B cell (primary cell): ENCODE results near the gene CHD9NB. TPM values are rescaled to one million over a fixed set of nuclear protein-coding genes. Genes with fewer than 3 reads are reported as not detected.

Experiments used
- ATAC-seq: fragments of 200-7000 bp; cut with Tn5 transposase; one replicate; pipeline ENCODE4 v1.10.0; 2021; ENCODE audit warnings: low read depth, mild to moderate bottlenecking, moderate number of reproducible peaks, moderate library complexity
- CTCF ChIA-PET: fragments of 350-600 bp; sonication (Branson Sonifier 250); formaldehyde crosslinking; loops from one replicate; lab custom pipeline; 2021; ENCODE audit warnings: antibody characterized with exemption, inconsistent platforms; lab: Charles Lee
- POLR2A ChIA-PET: fragments of 350-600 bp; sonication (Branson Sonifier 250); formaldehyde crosslinking; loops from one replicate; lab custom pipeline; 2021; ENCODE audit warnings: antibody characterized with exemption; lab: Charles Lee
- DNase-seq: peaks from one replicate; pipeline ENCODE4 v3.0.0; 2013
- H2AFZ ChIP-seq: 2 replicates; pipeline ENCODE4 v1.6.1; 2012; ENCODE audit warnings: mild to moderate bottlenecking, low read depth, low read length; ENCODE audit not compliant: insufficient read depth, poor library complexity, severe bottlenecking
- H3K27ac ChIP-seq, 2 donors: 1 replicate in 1 of 2; 2 replicates in 1 of 2; pipeline ENCODE4 v1.5.1; 2012 to 2013; ENCODE audit warnings: low read length in 2 of 2, mild to moderate bottlenecking in 2 of 2, moderate library complexity in 1 of 2
- H3K27me3 ChIP-seq, 4 experiments: fragments of 200-600 bp in 1 of 4; sonication (generic) in 1 of 4; replicated peaks in 1 of 4; 1 replicate in 2 of 4; 2 replicates in 2 of 4; pipeline versions ENCODE4 v1.6.1 to v1.7.0; 2013 to 2016; ENCODE audit warnings: low read length in 3 of 4, mild to moderate bottlenecking in 2 of 4, mixed read lengths in 1 of 4, moderate library complexity in 1 of 4; ENCODE audit not compliant: insufficient read depth in 4 of 4, control insufficient read depth in 3 of 4; ENCODE audit errors: control extremely low read depth in 1 of 4
- H3K36me3 ChIP-seq, 2 experiments: replicated peaks in 1 of 2; 1 replicate in 1 of 2; 2 replicates in 1 of 2; pipeline versions ENCODE4 v1.6.1 to v1.7.1; 2013; ENCODE audit warnings: low read length in 1 of 2; ENCODE audit not compliant: insufficient read depth in 2 of 2, control insufficient read depth in 1 of 2; ENCODE audit errors: control extremely low read depth in 1 of 2, extremely low read depth in 1 of 2
- H3K4me1 ChIP-seq, 2 donors: fragments of 200-600 bp in 1 of 2; sonication (generic) in 1 of 2; 1 replicate in 1 of 2; 2 replicates in 1 of 2; pipeline versions ENCODE4 v1.5.1 to v1.6.1; 2013 to 2017; ENCODE audit warnings: low read length in 2 of 2; ENCODE audit not compliant: control insufficient read depth in 2 of 2, insufficient read depth in 2 of 2
- H3K4me2 ChIP-seq: replicated peaks from 2 replicates; pipeline ENCODE3; 2012; ENCODE audit warnings: mild to moderate bottlenecking, low read depth, low read length; ENCODE audit not compliant: poor library complexity, severe bottlenecking
- H3K4me3 ChIP-seq, 5 experiments: fragments of 200-600 bp in 1 of 5; sonication (generic) in 1 of 5; 1 replicate in 3 of 5; 2 replicates in 2 of 5; pipeline versions ENCODE4 v1.5.1 to v1.7.0; 2011 to 2016; ENCODE audit warnings: low read length in 4 of 5, mild to moderate bottlenecking in 4 of 5, low read depth in 2 of 5, control low read depth in 1 of 5, moderate library complexity in 1 of 5; ENCODE audit not compliant: insufficient read depth in 1 of 5; ENCODE audit errors: control extremely low read depth in 1 of 5, extremely low read depth in 1 of 5
- H3K79me2 ChIP-seq: fragments of 200-600 bp; sonication (generic); one replicate; pipeline ENCODE4 v1.6.0; 2016; ENCODE audit warnings: low read length; ENCODE audit not compliant: control insufficient read depth, insufficient read depth
- H3K9ac ChIP-seq: fragments of 200-600 bp; sonication (generic); 2 replicates; pipeline ENCODE4 v1.6.1; 2017; ENCODE audit warnings: mild to moderate bottlenecking, low read length, moderate library complexity
- H3K9me3 ChIP-seq, 3 donors: one replicate each; pipeline versions ENCODE4 v1.6.1 to v1.7.1; 2013; ENCODE audit warnings: low read length in 2 of 3; ENCODE audit not compliant: control insufficient read depth in 2 of 3, insufficient read depth in 1 of 3; ENCODE audit errors: control extremely low read depth in 1 of 3
- H4K20me1 ChIP-seq: 2 replicates; pipeline ENCODE4 v1.6.0; 2012; ENCODE audit warnings: mild to moderate bottlenecking, low read length; ENCODE audit not compliant: insufficient read depth, control insufficient read depth, poor library complexity, severe bottlenecking
- H3K27ac Mint-ChIP-seq: one replicate; pipeline ENCODE4 v1.8.0; 2021; ENCODE audit warnings: mixed read lengths
- H3K27me3 Mint-ChIP-seq: one replicate; pipeline ENCODE4 v1.8.0; 2021; ENCODE audit warnings: mixed read lengths
- H3K4me1 Mint-ChIP-seq: one replicate; pipeline ENCODE4 v1.8.0; 2021; ENCODE audit warnings: mixed read lengths
- H3K4me3 Mint-ChIP-seq: one replicate; pipeline ENCODE4 v1.8.0; 2021; ENCODE audit warnings: mixed read lengths
- H3K9me3 Mint-ChIP-seq: one replicate; pipeline ENCODE4 v1.8.0; 2022; ENCODE audit warnings: mixed read lengths; ENCODE audit not compliant: insufficient read depth
- CTCF ChIP-seq: fragments of 200-600 bp; IDR thresholded peaks from one replicate; pipeline ENCODE4 v1.8.0; 2022; ENCODE audit warnings: antibody characterized with exemption, mild to moderate bottlenecking
- EZH2 ChIP-seq: IDR thresholded peaks from 2 replicates; pipeline ENCODE4 v1.6.1; 2012; ENCODE audit warnings: borderline replicate concordance, low read depth, mild to moderate bottlenecking, moderate library complexity, low read length; ENCODE audit not compliant: insufficient read depth, poor library complexity, severe bottlenecking
- WGBS: methylation state at CpG from one replicate; pipeline ENCODE4 v1.1.5; 2013; ENCODE audit warnings: missing lambda C conversion rate; ENCODE audit not compliant: insufficient coverage; 5-methylcytosine and 5-hydroxymethylcytosine counted together
- intact Hi-C: fragments of 100-400 bp; cut with micrococcal nuclease; formaldehyde crosslinking; loops from one replicate; pipeline ENCODE4 v1.10.0; 2022
- polyA plus RNA-seq: library from polyadenylated mRNA; depleted of rRNA; stranded (reverse); fragments of >200 nt; gene quantifications from 2 replicates; pipeline ENCODE4 v1.2.3, GENCODE V29; 2012
- total RNA-seq, 2 donors: library from RNA; stranded (reverse); fragments of 120-200 nt in 1 of 2; gene quantifications; 1 replicate in 1 of 2; 2 replicates in 1 of 2; pipeline versions ENCODE4 v1.2.3 to v1.2.4, GENCODE V29; 2013 to 2022

CHD9NB gene
- total and polyA plus RNA-seq, 2 donors (not counting 1 experiment from before 2014, with no cell fraction given), result not detected

GRCh38 chr16:53100889-53101288 lies 48.2 kb upstream of the CHD9NB start:
- Histone ChIP-seq H2AFZ (no peak overlapping the region), H3K36me3 (peaks cover 0 to under 1% of the 10 kb centered on the region in 2 experiments), H3K9me3 (no peaks in the 10 kb centered on the region), H3K27me3 (no peaks in the 10 kb centered on the region), H3K4me2 (no peak overlapping the region), H3K4me3 (peak overlapping the region in 1 of 5 experiments; percentile 70), H3K9ac (no peak overlapping the region), H4K20me1 (peaks cover 6% of the 10 kb centered on the region), H3K4me1 (peaks cover 40 to 57% of the 10 kb centered on the region in 2 donors), H3K27ac (peak overlapping the region in 1 of 2 donors; percentile 95), H3K79me2 (peaks cover 71% of the 10 kb centered on the region)
- Mint-ChIP-seq H3K27ac (peak overlapping the region; percentile 85), H3K9me3 (no peaks in the 10 kb centered on the region), H3K4me3 (peak overlapping the region; percentile 82), H3K4me1 (peaks cover 57% of the 10 kb centered on the region), H3K27me3 (no peaks in the 10 kb centered on the region)
- ChIA-PET CTCF (interaction anchor here (0.6 to 5.2 kb wide), 4 partner anchors 17 to 46 kb away, joined by 3 to 59 read pairs (median 6); partner anchors contain the start of gene CHD9), POLR2A (interaction anchor here (0.7 to 2.9 kb wide), 2 partner anchors 13 to 46 kb away, joined by 4 to 15 read pairs; partner anchors contain the start of gene CHD9)
- DNase-seq (no peak), ATAC-seq (no peak)
- TF ChIP-seq CTCF (no peak), EZH2 (no peak)
- WGBS, result no CpG with 5 or more reads among the region's 1 CpG
- intact Hi-C loops, result no loop called here

- Mint-ChIP-seq H3K9me3 (no peaks in the 10 kb centered on the region), H3K4me3 (peak overlapping the region; percentile 82), H3K27me3 (no peaks in the 10 kb centered on the region), H3K27ac (peak overlapping the region; percentile 91), H3K4me1 (peaks cover 61% of the 10 kb centered on the region)
- H3K4me1 ChIP-seq, result peaks cover 40 to 57% of the 10 kb centered on the region in 2 donors
- ChIA-PET CTCF (interaction anchor here (0.6 to 5.2 kb wide), 5 partner anchors 16 to 45 kb away, joined by 3 to 59 read pairs (median 9); partner anchors contain the start of gene CHD9), POLR2A (interaction anchor here (0.7 to 2.9 kb wide), 5 partner anchors 13 to 45 kb away, joined by 3 to 15 read pairs (median 4); partner anchors contain the start of gene CHD9)
- TF ChIP-seq CTCF, result no peak
- TF ChIP-seq EZH2, result no peak
- intact Hi-C loops, result no loop called here
- WGBS, result no CpG with 5 or more reads among the region's 9 CpGs
- H3K36me3 ChIP-seq, result no peaks in the 10 kb centered on the region
- peak overlapping the region; percentile 0 to 70 (median 52) for H3K4me3 ChIP-seq
- no peaks in the 10 kb centered on the region for H3K27me3 ChIP-seq
- DNase-seq (peak; percentile 25), ATAC-seq (no peak)
- peaks cover 4% of the 10 kb centered on the region for H4K20me1 ChIP-seq
- peak overlapping the region; percentile 71 for H2AFZ ChIP-seq
- no peaks in the 10 kb centered on the region for H3K9me3 ChIP-seq
- peaks cover 71% of the 10 kb centered on the region for H3K79me2 ChIP-seq
- H3K27ac ChIP-seq, result peak overlapping the region; percentile 95 to 97
- peak overlapping the region; percentile 88 for H3K4me2 ChIP-seq
- peak overlapping the region; percentile 72 for H3K9ac ChIP-seq
Measured at GRCh38 chr16:53100131-53100748, 47.5 kb upstream of the CHD9NB start.
